AG08395 (cell line): ENCODE data around the gene KDM2A.
A peak's percentile ranks its signal among the peaks of the same experiment; 100 is the strongest.

Experiments
- DNase-seq: peaks from one replicate; pipeline ENCODE4 v3.0.0; 2012; ENCODE audit warnings: mixed read lengths, low spot score

Gene KDM2A

GRCh38 chr11:67118801-67119584 lies at the start of gene KDM2A:
Gene KDM2A, plus strand, starts transcription at chr11:67119263. Its CDS starts 2,054 bp downstream, at chr11:67121317.
- peak; percentile 100 for DNase-seq

- peak; percentile 80 for DNase-seq
Measured at GRCh38 chr11:67071420-67072284, 47.4 kb upstream of the KDM2A start.

- DNase-seq = no peak
Measured at GRCh38 chr11:67072295-67072694, 46.8 kb upstream of the KDM2A start.

GRCh38 chr11:67073908-67074307 lies 45.2 kb upstream of the KDM2A start:
- DNase-seq = no peak

GRCh38 chr11:67076202-67076601 lies 42.9 kb upstream of the KDM2A start:
- DNase-seq = no peak

- no peak for DNase-seq
Measured at GRCh38 chr11:67079065-67079705, 39.9 kb upstream of the KDM2A start.

- peak; percentile 3 for DNase-seq
Measured at GRCh38 chr11:67082071-67082791, 36.8 kb upstream of the KDM2A start.

GRCh38 chr11:67083786-67084366 lies 35.2 kb upstream of the KDM2A start:
- DNase-seq = no peak

GRCh38 chr11:67085617-67086016 lies 33.4 kb upstream of the KDM2A start:
- DNase-seq = no peak

- no peak for DNase-seq
Measured at GRCh38 chr11:67090717-67091116, 28.3 kb upstream of the KDM2A start.

GRCh38 chr11:67095214-67095507 lies 23.9 kb upstream of the KDM2A start:
- no peak for DNase-seq

GRCh38 chr11:67098799-67099429 lies 20.1 kb upstream of the KDM2A start:
- no peak for DNase-seq

- DNase-seq = no peak
Measured at GRCh38 chr11:67099831-67100324, 19.2 kb upstream of the KDM2A start.

GRCh38 chr11:67102664-67103063 lies 16.4 kb upstream of the KDM2A start:
- DNase-seq = no peak

- no peak for DNase-seq
Measured at GRCh38 chr11:67105964-67106363, 13.1 kb upstream of the KDM2A start.

GRCh38 chr11:67111261-67111660 lies 7.8 kb upstream of the KDM2A start:
- DNase-seq = no peak

GRCh38 chr11:67113231-67113721 lies 5.8 kb upstream of the KDM2A start:
- no peak for DNase-seq

- DNase-seq = no peak
Measured at GRCh38 chr11:67114275-67114896, 4.7 kb upstream of the KDM2A start.

GRCh38 chr11:67116758-67117105 lies 2.3 kb upstream of the KDM2A start:
- no peak for DNase-seq

- no peak for DNase-seq
Measured at GRCh38 chr11:67117176-67117575, 1.9 kb upstream of the KDM2A start.
